ENCODE results near the gene NHS.

NHS gene

GRCh38 chrX:17374619-17375366 is at the start of gene NHS:
TSS of gene NHS (plus strand) at chrX:17375200. CDS start at chrX:17375758, 558 bp downstream.
- peak; percentile 91 for DNase-seq (ENCODE audit: low read depth)

GRCh38 chrX:17328837-17329236 is 46.2 kb upstream of the NHS start:
- no peaks in the 10 kb centered on the region for H3K4me1 ChIP-seq (ENCODE audit: control insufficient read depth, insufficient read depth, low read length)
- H3K4me3 ChIP-seq (ENCODE audit: low read length), result no peak overlapping the region
- H3K27me3 ChIP-seq (replicated peaks; ENCODE audit: control insufficient read depth, insufficient read depth, low read length), result peaks cover 17% of the 10 kb centered on the region
- DNase-seq (ENCODE audit: low read depth), result no peak
- H3K9ac ChIP-seq (ENCODE audit: low read length), result no peak overlapping the region
- no peaks in the 10 kb centered on the region for H3K9me3 ChIP-seq (ENCODE audit: control insufficient read depth, low read length)
- H3K36me3 ChIP-seq (ENCODE audit: control insufficient read depth, insufficient read depth, low read length, severe bottlenecking), result no peaks in the 10 kb centered on the region

More at GRCh38 chrX:17374619-17375366, at the start of gene NHS:
- peaks cover 3% of the 10 kb centered on the region for H3K4me1 ChIP-seq (ENCODE audit: control insufficient read depth, insufficient read depth, low read length)
- H3K36me3 ChIP-seq (ENCODE audit: control insufficient read depth, insufficient read depth, low read length, severe bottlenecking), result no peaks in the 10 kb centered on the region
- no peaks in the 10 kb centered on the region for H3K9me3 ChIP-seq (ENCODE audit: control insufficient read depth, low read length)
- peak within 1 kb of the TSS; percentile 85 for H3K9ac ChIP-seq (ENCODE audit: low read length)
- peak within 1 kb of the TSS; percentile 88 for H3K4me3 ChIP-seq (ENCODE audit: low read length)
- H3K27me3 ChIP-seq (replicated peaks; ENCODE audit: control insufficient read depth, insufficient read depth, low read length), result no peaks in the 10 kb centered on the region

- no peak overlapping the region for H3K9ac ChIP-seq (ENCODE audit: low read length)
- H3K4me3 ChIP-seq (ENCODE audit: low read length), result no peak overlapping the region
- no peak for DNase-seq (ENCODE audit: low read depth)
- peaks cover 21% of the 10 kb centered on the region for H3K27me3 ChIP-seq (replicated peaks; ENCODE audit: control insufficient read depth, insufficient read depth, low read length)
- H3K36me3 ChIP-seq (ENCODE audit: control insufficient read depth, insufficient read depth, low read length, severe bottlenecking), result no peaks in the 10 kb centered on the region
- H3K4me1 ChIP-seq (ENCODE audit: control insufficient read depth, insufficient read depth, low read length), result no peaks in the 10 kb centered on the region
- H3K9me3 ChIP-seq (ENCODE audit: control insufficient read depth, low read length), result no peaks in the 10 kb centered on the region
Observed at GRCh38 chrX:17336377-17336776, 38.6 kb upstream of the NHS start.

GRCh38 chrX:17355976-17356375 is 19.0 kb upstream of the NHS start:
- H3K4me3 ChIP-seq (ENCODE audit: low read length), result no peak overlapping the region
- peaks cover 12% of the 10 kb centered on the region for H3K9me3 ChIP-seq (ENCODE audit: control insufficient read depth, low read length)
- no peak for DNase-seq (ENCODE audit: low read depth)
- H3K27me3 ChIP-seq (replicated peaks; ENCODE audit: control insufficient read depth, insufficient read depth, low read length), result no peaks in the 10 kb centered on the region
- no peak overlapping the region for H3K9ac ChIP-seq (ENCODE audit: low read length)
- no peaks in the 10 kb centered on the region for H3K36me3 ChIP-seq (ENCODE audit: control insufficient read depth, insufficient read depth, low read length, severe bottlenecking)
- peaks cover 3% of the 10 kb centered on the region for H3K4me1 ChIP-seq (ENCODE audit: control insufficient read depth, insufficient read depth, low read length)

GRCh38 chrX:17359500-17359899 is 15.5 kb upstream of the NHS start:
- Histone ChIP-seq H3K9me3 (ENCODE audit: control insufficient read depth, low read length) (no peaks in the 10 kb centered on the region), H3K27me3 (replicated peaks; ENCODE audit: control insufficient read depth, insufficient read depth, low read length) (no peaks in the 10 kb centered on the region), H3K36me3 (ENCODE audit: control insufficient read depth, insufficient read depth, low read length, severe bottlenecking) (no peaks in the 10 kb centered on the region), H3K4me1 (ENCODE audit: control insufficient read depth, insufficient read depth, low read length) (peaks cover 3% of the 10 kb centered on the region), H3K9ac (ENCODE audit: low read length) (no peak overlapping the region), H3K4me3 (ENCODE audit: low read length) (no peak overlapping the region)
- no peak for DNase-seq (ENCODE audit: low read depth)

DNA sequence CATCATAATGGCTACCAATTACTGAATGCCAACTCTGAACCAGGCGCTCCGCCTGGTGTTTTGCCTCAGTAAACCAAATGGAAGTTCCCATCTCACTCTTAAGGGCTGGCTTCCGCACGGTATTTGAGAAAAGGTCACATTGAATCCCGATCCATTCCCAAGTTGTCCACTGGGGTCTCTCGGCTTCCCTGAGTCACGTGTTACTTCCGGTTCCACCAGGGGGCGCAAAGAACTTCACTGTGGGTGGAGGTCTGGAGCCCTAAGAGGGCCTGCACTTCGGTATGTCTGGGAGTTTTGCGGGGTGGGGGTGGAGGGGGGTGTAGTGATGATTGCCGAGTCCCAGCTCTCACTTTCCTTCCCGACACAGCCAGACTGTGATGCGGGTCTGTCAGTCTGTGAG is 13.4 kb upstream of the NHS start:
- no peak overlapping the region for H3K9ac ChIP-seq (ENCODE audit: low read length)
- H3K27me3 ChIP-seq (replicated peaks; ENCODE audit: control insufficient read depth, insufficient read depth, low read length), result no peaks in the 10 kb centered on the region
- no peaks in the 10 kb centered on the region for H3K36me3 ChIP-seq (ENCODE audit: control insufficient read depth, insufficient read depth, low read length, severe bottlenecking)
- H3K4me1 ChIP-seq (ENCODE audit: control insufficient read depth, insufficient read depth, low read length), result peaks cover 3% of the 10 kb centered on the region
- no peak overlapping the region for H3K4me3 ChIP-seq (ENCODE audit: low read length)
- peak; percentile 21 for DNase-seq (ENCODE audit: low read depth)
- no peaks in the 10 kb centered on the region for H3K9me3 ChIP-seq (ENCODE audit: control insufficient read depth, low read length)

- no peaks in the 10 kb centered on the region for H3K9me3 ChIP-seq (ENCODE audit: control insufficient read depth, low read length)
- H3K27me3 ChIP-seq (replicated peaks; ENCODE audit: control insufficient read depth, insufficient read depth, low read length), result peaks cover 4% of the 10 kb centered on the region
Observed at GRCh38 chrX:17368002-17368401, 7.0 kb upstream of the NHS start.

DNA sequence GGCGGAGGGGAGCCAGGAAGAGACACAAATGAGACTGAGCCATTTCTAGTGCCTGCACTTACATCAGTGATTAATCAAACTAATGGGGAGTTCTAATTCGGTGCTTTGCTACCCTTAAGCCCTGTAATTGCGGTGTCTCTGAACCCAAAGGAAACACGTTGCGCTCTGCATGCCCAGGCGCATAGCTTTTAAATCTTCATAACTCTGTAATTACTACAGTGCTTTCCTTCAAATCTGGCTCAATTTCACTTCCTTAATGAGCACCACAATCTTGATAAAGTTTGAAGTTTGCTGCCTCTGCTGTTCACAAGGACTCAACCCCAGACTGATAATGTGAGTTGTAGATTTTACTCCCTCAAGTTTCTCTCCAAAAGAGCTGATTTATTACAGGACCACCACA is 5.7 kb upstream of the NHS start:
- Histone ChIP-seq H3K4me1 (ENCODE audit: control insufficient read depth, insufficient read depth, low read length) (no peaks in the 10 kb centered on the region), H3K27me3 (replicated peaks; ENCODE audit: control insufficient read depth, insufficient read depth, low read length) (peaks cover 4% of the 10 kb centered on the region), H3K4me3 (ENCODE audit: low read length) (no peak overlapping the region), H3K9ac (ENCODE audit: low read length) (no peak overlapping the region), H3K36me3 (ENCODE audit: control insufficient read depth, insufficient read depth, low read length, severe bottlenecking) (no peaks in the 10 kb centered on the region), H3K9me3 (ENCODE audit: control insufficient read depth, low read length) (no peaks in the 10 kb centered on the region)
- no peak for DNase-seq (ENCODE audit: low read depth)

More at GRCh38 chrX:17368002-17368401, 7.0 kb upstream of the NHS start:
- Histone ChIP-seq H3K4me3 (ENCODE audit: low read length) (no peak overlapping the region), H3K4me1 (ENCODE audit: control insufficient read depth, insufficient read depth, low read length) (no peaks in the 10 kb centered on the region), H3K36me3 (ENCODE audit: control insufficient read depth, insufficient read depth, low read length, severe bottlenecking) (no peaks in the 10 kb centered on the region), H3K9ac (ENCODE audit: low read length) (no peak overlapping the region)
- no peak for DNase-seq (ENCODE audit: low read depth)

- no peaks in the 10 kb centered on the region for H3K36me3 ChIP-seq (ENCODE audit: control insufficient read depth, insufficient read depth, low read length, severe bottlenecking)
- H3K9me3 ChIP-seq (ENCODE audit: control insufficient read depth, low read length), result no peaks in the 10 kb centered on the region
- no peak overlapping the region for H3K4me3 ChIP-seq (ENCODE audit: low read length)
- DNase-seq (ENCODE audit: low read depth), result no peak
- H3K4me1 ChIP-seq (ENCODE audit: control insufficient read depth, insufficient read depth, low read length), result no peaks in the 10 kb centered on the region
- H3K9ac ChIP-seq (ENCODE audit: low read length), result no peak overlapping the region
- peaks cover 4% of the 10 kb centered on the region for H3K27me3 ChIP-seq (replicated peaks; ENCODE audit: control insufficient read depth, insufficient read depth, low read length)
Observed at GRCh38 chrX:17370191-17370590, 4.8 kb upstream of the NHS start.

DNA sequence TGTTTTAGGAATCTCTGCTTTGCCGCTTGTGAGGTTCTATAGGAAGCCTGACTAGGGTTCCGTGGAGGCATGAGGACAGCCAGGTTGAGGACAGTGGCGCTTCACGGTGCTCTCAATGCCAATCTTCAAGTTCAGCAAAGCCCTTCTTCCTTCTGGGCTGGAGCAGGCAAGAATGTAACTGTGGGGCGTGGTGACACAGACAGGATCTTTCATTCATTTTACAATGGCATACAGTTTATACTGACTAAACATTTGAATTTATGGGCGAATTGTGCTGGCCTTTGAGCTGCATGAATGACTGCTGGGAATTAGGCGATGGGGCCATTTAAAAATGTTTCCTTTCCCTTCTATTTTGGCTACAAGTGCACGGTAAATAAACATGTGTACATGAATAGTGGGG is 2.9 kb upstream of the NHS start:
- H3K36me3 ChIP-seq (ENCODE audit: control insufficient read depth, insufficient read depth, low read length, severe bottlenecking), result no peaks in the 10 kb centered on the region
- no peaks in the 10 kb centered on the region for H3K9me3 ChIP-seq (ENCODE audit: control insufficient read depth, low read length)
- no peak overlapping the region for H3K9ac ChIP-seq (ENCODE audit: low read length)
- peaks cover 4% of the 10 kb centered on the region for H3K27me3 ChIP-seq (replicated peaks; ENCODE audit: control insufficient read depth, insufficient read depth, low read length)
- no peaks in the 10 kb centered on the region for H3K4me1 ChIP-seq (ENCODE audit: control insufficient read depth, insufficient read depth, low read length)
- no peak for DNase-seq (ENCODE audit: low read depth)
- H3K4me3 ChIP-seq (ENCODE audit: low read length), result no peak overlapping the region

DNA sequence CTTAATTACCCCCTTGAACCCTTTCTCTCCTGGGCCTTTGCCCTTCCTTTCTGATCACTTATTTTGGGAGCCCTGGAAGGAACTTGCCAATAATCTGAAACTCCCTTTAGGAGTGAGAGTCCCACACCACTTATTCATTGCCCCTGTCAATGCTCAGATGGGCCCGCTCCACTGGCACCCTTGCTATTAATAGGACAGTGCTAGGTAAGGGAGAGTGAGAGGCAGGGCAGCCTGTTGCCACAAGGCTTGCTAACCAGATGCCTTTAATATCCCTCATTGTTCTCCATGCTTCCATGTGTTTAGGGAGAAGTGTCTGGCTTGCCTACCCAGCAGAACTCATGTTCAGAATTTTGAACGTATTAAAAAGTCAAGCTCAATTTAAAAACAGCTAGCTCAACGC is 1.7 kb upstream of the NHS start:
- no peak for DNase-seq (ENCODE audit: low read depth)
- H3K36me3 ChIP-seq (ENCODE audit: control insufficient read depth, insufficient read depth, low read length, severe bottlenecking), result no peaks in the 10 kb centered on the region
- no peaks in the 10 kb centered on the region for H3K27me3 ChIP-seq (replicated peaks; ENCODE audit: control insufficient read depth, insufficient read depth, low read length)
- H3K9ac ChIP-seq (ENCODE audit: low read length), result no peak overlapping the region
- no peak overlapping the region for H3K4me3 ChIP-seq (ENCODE audit: low read length)
- no peaks in the 10 kb centered on the region for H3K9me3 ChIP-seq (ENCODE audit: control insufficient read depth, low read length)
- H3K4me1 ChIP-seq (ENCODE audit: control insufficient read depth, insufficient read depth, low read length), result peaks cover 3% of the 10 kb centered on the region

GRCh38 chrX:17375367-17375636 is 302 bp downstream of the NHS start:
- Histone ChIP-seq H3K9me3 (ENCODE audit: control insufficient read depth, low read length) (no peaks in the 10 kb centered on the region), H3K36me3 (ENCODE audit: control insufficient read depth, insufficient read depth, low read length, severe bottlenecking) (no peaks in the 10 kb centered on the region), H3K4me3 (ENCODE audit: low read length) (peak overlapping the region; percentile 88), H3K9ac (ENCODE audit: low read length) (peak overlapping the region; percentile 85), H3K4me1 (ENCODE audit: control insufficient read depth, insufficient read depth, low read length) (peaks cover 3% of the 10 kb centered on the region), H3K27me3 (replicated peaks; ENCODE audit: control insufficient read depth, insufficient read depth, low read length) (no peaks in the 10 kb centered on the region)
- DNase-seq (ENCODE audit: low read depth), result no peak

Data from adipocyte (in vitro differentiated cells).